GM23248 (cell line): Measurements from ENCODE around the gene BAD. TPM values are rescaled to one million over a fixed set of nuclear protein-coding genes. Genes with fewer than 3 reads are reported as not detected.

ENCODE experiments used
- DNase-seq: peaks from one replicate; pipeline ENCODE4 v3.0.0-alpha.2; 2015
- H2AFZ ChIP-seq: fragments of 200-600 bp; sonication (generic); 2 replicates; pipeline ENCODE4 v1.6.1; 2016; ENCODE audit warnings: antibody characterized with exemption
- H3F3A ChIP-seq: fragments of 200-600 bp; sonication (generic); 2 replicates; pipeline ENCODE4 v1.6.1; 2016; ENCODE audit warnings: mild to moderate bottlenecking, antibody characterized with exemption, mixed run types; ENCODE audit not compliant: insufficient read depth
- H3K27ac ChIP-seq: fragments of 200-600 bp; sonication (generic); 2 replicates; pipeline ENCODE4 v1.5.1; 2016; ENCODE audit warnings: mild to moderate bottlenecking
- H3K27me3 ChIP-seq: fragments of 200-600 bp; sonication (generic); replicated peaks from 2 replicates; pipeline ENCODE4 v1.6.1; 2016; ENCODE audit warnings: mild to moderate bottlenecking; ENCODE audit not compliant: insufficient read depth
- H3K36me3 ChIP-seq: fragments of 200-600 bp; sonication (generic); 2 replicates; pipeline ENCODE4 v1.6.1; 2016; ENCODE audit warnings: low read depth, mild to moderate bottlenecking
- H3K4me1 ChIP-seq: fragments of 200-600 bp; sonication (generic); 2 replicates; pipeline ENCODE4 v1.6.1; 2016; ENCODE audit warnings: mild to moderate bottlenecking; ENCODE audit not compliant: insufficient read depth
- H3K4me2 ChIP-seq: fragments of 200-600 bp; sonication (generic); one replicate; pipeline ENCODE4 v1.6.1; 2016; ENCODE audit warnings: mild to moderate bottlenecking; ENCODE audit not compliant: unreplicated experiment
- H3K4me3 ChIP-seq: fragments of 200-600 bp; sonication (generic); 2 replicates; pipeline ENCODE4 v1.5.1; 2016; ENCODE audit warnings: mild to moderate bottlenecking
- H3K79me2 ChIP-seq: fragments of 200-600 bp; sonication (generic); 2 replicates; pipeline ENCODE4 v1.6.1; 2016; ENCODE audit warnings: mild to moderate bottlenecking; ENCODE audit not compliant: insufficient read depth
- H3K9ac ChIP-seq: fragments of 200-600 bp; sonication (generic); 2 replicates; pipeline ENCODE4 v1.6.1; 2016; ENCODE audit warnings: mild to moderate bottlenecking
- H3K9me2 ChIP-seq: fragments of 200-600 bp; sonication (generic); 2 replicates; pipeline ENCODE4 v1.6.1; 2016; ENCODE audit warnings: mixed run types, mild to moderate bottlenecking, moderate library complexity; ENCODE audit not compliant: insufficient read depth
- H3K9me3 ChIP-seq: fragments of 200-600 bp; sonication (generic); one replicate; pipeline ENCODE4 v1.6.1; 2017; ENCODE audit warnings: low read depth
- H4K20me1 ChIP-seq: fragments of 200-600 bp; sonication (generic); 2 replicates; pipeline ENCODE4 v1.6.0; 2016; ENCODE audit not compliant: insufficient read depth
- EZH2 ChIP-seq: fragments of 200-600 bp; sonication (generic); IDR thresholded peaks from 2 replicates; pipeline ENCODE4 v1.6.1; 2018; ENCODE audit warnings: antibody characterized with exemption, mild to moderate bottlenecking; ENCODE audit not compliant: insufficient read depth, poor library complexity, severe bottlenecking
- EZH2phosphoT487 ChIP-seq: fragments of 200-600 bp; sonication (generic); IDR thresholded peaks from 2 replicates; pipeline ENCODE4 v1.6.1; 2018; ENCODE audit warnings: antibody characterized with exemption, moderate library complexity, mild to moderate bottlenecking, low read depth; ENCODE audit not compliant: insufficient read depth
- WGBS, 2 experiments: methylation state at CpG; one replicate each; pipeline ENCODE4 v1.1.6; 2015 to 2017; ENCODE audit warnings: low lambda C conversion rate in 2 of 2, low coverage in 1 of 2; ENCODE audit errors: missing lambda C conversion rate in 2 of 2; 5-methylcytosine and 5-hydroxymethylcytosine counted together
- in situ Hi-C: fragments of 300-500 bp; cut with MboI; formaldehyde crosslinking; loops from 2 replicates; pipeline ENCODE4 v1.15.0; 2020
- polyA plus RNA-seq: library from polyadenylated mRNA; unstranded; fragments of >200 nt; fragmentation: Nextera tagmentation; extraction: Ambion mirVana; gene quantifications from 2 replicates; pipeline ENCODE4 v1.2.1, GENCODE V29; 2016
- total RNA-seq: library from RNA; depleted of rRNA; stranded (reverse); fragments of >200 nt; shearing (Covaris generic); gene quantifications from 2 replicates; pipeline ENCODE4 v1.2.3, GENCODE V29; 2014

BAD gene
- total and polyA plus RNA-seq, 2 experiments from 2014 or later, result 146 to 170 TPM

- peak within 1 kb of the TSS; percentile 86 for H3K9ac ChIP-seq
- H3K79me2 ChIP-seq, result peaks cover 38% of the 10 kb centered on the region
- no peaks in the 10 kb centered on the region for H4K20me1 ChIP-seq
- no peaks in the 10 kb centered on the region for H3K27me3 ChIP-seq
- peak within 1 kb of the TSS; percentile 46 for H3K27ac ChIP-seq
- H3K36me3 ChIP-seq, result no peaks in the 10 kb centered on the region
- H3F3A ChIP-seq, result peaks cover 6% of the 10 kb centered on the region; the same call in 1 of the 2 replicates
- H3K4me1 ChIP-seq, result peaks cover 6% of the 10 kb centered on the region; the same call in 1 of the 2 replicates
- H3K9me3 ChIP-seq, result no peaks in the 10 kb centered on the region
- in situ Hi-C loops, result no loop called here
- H2AFZ ChIP-seq, result peak within 1 kb of the TSS; percentile 89
- H3K4me3 ChIP-seq, result peak within 1 kb of the TSS; percentile 97
- H3K9me2 ChIP-seq, result no peaks in the 10 kb centered on the region
- DNase-seq, result peak; percentile 93
- TF ChIP-seq EZH2phosphoT487 (no peak), EZH2 (no peak)
- H3K4me2 ChIP-seq, result peak within 1 kb of the TSS; percentile 82
- WGBS, 2 experiments, result 0 to 1% methylated on average over 38 to 42 of the region's 54 CpGs
Measured at GRCh38 chr11:64225608-64226506, 58.6 kb downstream of the BAD start, which contains the start of the genes NUDT22 and TRPT1. Gene NUDT22 (plus strand): TSS chr11:64226274. CDS start chr11:64226653, 379 bp downstream. Gene TRPT1 (minus strand): TSS chr11:64226186. CDS start chr11:64225860, 326 bp downstream.

- Histone ChIP-seq H3K4me1 (peaks cover 6% of the 10 kb centered on the region; the same call in 1 of the 2 replicates), H3K9me2 (no peaks in the 10 kb centered on the region), H3K27me3 (no peaks in the 10 kb centered on the region), H3K4me3 (peak overlapping the region; percentile 97), H3K4me2 (peak overlapping the region; percentile 82), H3K27ac (no peak overlapping the region), H3K79me2 (peaks cover 36% of the 10 kb centered on the region), H3F3A (peaks cover 6% of the 10 kb centered on the region; the same call in 1 of the 2 replicates), H3K9me3 (no peaks in the 10 kb centered on the region), H3K36me3 (no peaks in the 10 kb centered on the region), H2AFZ (no peak overlapping the region), H4K20me1 (no peaks in the 10 kb centered on the region), H3K9ac (peak overlapping the region; percentile 86)
- whole genome bisulfite sequencing, 2 experiments, result 61 to 66% methylated on average over 22 of the region's 22 CpGs
- no peak for TF ChIP-seq EZH2
- TF ChIP-seq EZH2phosphoT487, result no peak
- in situ Hi-C loops, result no loop called here
- peak; percentile 32 for DNase-seq
Measured at GRCh38 chr11:64224891-64225607, 59.4 kb downstream of the BAD start.

DNA sequence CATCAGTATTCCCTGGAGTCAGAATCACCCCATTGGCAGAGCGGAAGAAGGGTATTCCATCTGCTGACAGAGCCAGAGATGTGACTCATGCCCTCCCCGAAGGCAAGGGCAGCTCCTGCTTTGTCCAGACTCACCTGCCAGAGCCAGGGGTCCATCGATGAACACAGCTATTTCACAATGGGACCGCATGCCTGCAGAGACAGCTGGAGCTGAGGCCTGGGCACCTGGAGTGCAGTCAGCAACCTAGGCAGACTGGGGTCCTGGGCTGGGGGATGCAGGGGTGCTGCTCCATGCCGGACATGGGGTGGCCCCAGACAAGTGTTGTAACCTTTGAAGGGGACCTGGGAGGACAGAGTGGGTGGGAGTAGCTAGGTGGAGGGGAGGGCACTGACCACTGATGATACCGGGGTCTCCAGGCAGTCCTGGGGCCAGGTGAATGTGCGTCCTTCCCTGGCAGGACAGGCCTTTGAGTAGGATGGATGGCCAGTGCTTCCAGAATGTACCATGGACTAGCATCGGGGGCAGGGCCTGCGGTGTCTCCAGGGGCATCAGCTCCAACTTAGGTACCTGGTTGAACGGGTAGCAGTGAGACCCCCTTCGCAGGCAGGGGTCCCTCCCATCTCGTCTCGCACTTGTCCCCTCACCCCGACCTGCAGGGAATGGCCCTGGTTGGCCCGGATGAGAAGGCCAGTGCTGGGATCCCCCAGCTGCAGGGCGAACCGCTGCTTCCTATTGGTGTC lies 60.1 kb downstream of the BAD start:
- no peaks in the 10 kb centered on the region for H3K9me3 ChIP-seq
- H3K36me3 ChIP-seq, result no peaks in the 10 kb centered on the region
- WGBS, 2 experiments, result 90% methylated on average over 13 to 17 of the region's 17 CpGs
- DNase-seq, result no peak
- H2AFZ ChIP-seq, result no peak overlapping the region
- H3K27me3 ChIP-seq, result no peaks in the 10 kb centered on the region
- no peak overlapping the region for H3K27ac ChIP-seq
- no peak overlapping the region for H3K9ac ChIP-seq
- no peak for TF ChIP-seq EZH2phosphoT487
- no peak for TF ChIP-seq EZH2
- H3K9me2 ChIP-seq, result no peaks in the 10 kb centered on the region
- peaks cover 6% of the 10 kb centered on the region; the same call in 1 of the 2 replicates for H3K4me1 ChIP-seq
- peaks cover 6% of the 10 kb centered on the region; the same call in 1 of the 2 replicates for H3F3A ChIP-seq
- H4K20me1 ChIP-seq, result no peaks in the 10 kb centered on the region
- in situ Hi-C loops, result no loop called here
- H3K4me3 ChIP-seq, result no peak overlapping the region
- peaks cover 36% of the 10 kb centered on the region for H3K79me2 ChIP-seq
- H3K4me2 ChIP-seq, result no peak overlapping the region
